ENCODE measurements around the gene HS6ST3. TPM values are rescaled to one million over a fixed set of nuclear protein-coding genes. Genes with fewer than 3 reads are reported as not detected.
A peak's percentile ranks its signal among the peaks of the same experiment; 100 is the strongest.

HS6ST3 gene
- total RNA-seq, 4 donors from 2014 or later: 0.16 to 0.27 TPM; not detected in 2

- Histone ChIP-seq H3K9me3 (no peaks in the 10 kb centered on the region), H3K27me3 (no peaks in the 10 kb centered on the region), H3K4me3 (no peak overlapping the region), H3K4me1 (no peaks in the 10 kb centered on the region), H3K27ac (no peak overlapping the region), H3K36me3 (no peaks in the 10 kb centered on the region)
- WGBS, 2 donors (ENCODE audit: low coverage in 1 of 2): 20 to 22% methylated on average over 4 of the region's 4 CpGs
- in situ Hi-C loops (cut with MboI; ENCODE audit: low pct_ligation_motif_present in 1 of 4, low pct_unique_long_range_greater_than_20kb in 1 of 4, low sequenced_read_pairs in 3 of 4): loop anchor here in 1 of 4 donors (25.0 kb wide), 1 partner anchor 780 kb away; no protein-coding TSS in a partner anchor
- no peak for TF ChIP-seq EP300 (IDR thresholded peaks at IDR 0.05; ENCODE audit: low read depth)
- TF ChIP-seq, protein P1, sequence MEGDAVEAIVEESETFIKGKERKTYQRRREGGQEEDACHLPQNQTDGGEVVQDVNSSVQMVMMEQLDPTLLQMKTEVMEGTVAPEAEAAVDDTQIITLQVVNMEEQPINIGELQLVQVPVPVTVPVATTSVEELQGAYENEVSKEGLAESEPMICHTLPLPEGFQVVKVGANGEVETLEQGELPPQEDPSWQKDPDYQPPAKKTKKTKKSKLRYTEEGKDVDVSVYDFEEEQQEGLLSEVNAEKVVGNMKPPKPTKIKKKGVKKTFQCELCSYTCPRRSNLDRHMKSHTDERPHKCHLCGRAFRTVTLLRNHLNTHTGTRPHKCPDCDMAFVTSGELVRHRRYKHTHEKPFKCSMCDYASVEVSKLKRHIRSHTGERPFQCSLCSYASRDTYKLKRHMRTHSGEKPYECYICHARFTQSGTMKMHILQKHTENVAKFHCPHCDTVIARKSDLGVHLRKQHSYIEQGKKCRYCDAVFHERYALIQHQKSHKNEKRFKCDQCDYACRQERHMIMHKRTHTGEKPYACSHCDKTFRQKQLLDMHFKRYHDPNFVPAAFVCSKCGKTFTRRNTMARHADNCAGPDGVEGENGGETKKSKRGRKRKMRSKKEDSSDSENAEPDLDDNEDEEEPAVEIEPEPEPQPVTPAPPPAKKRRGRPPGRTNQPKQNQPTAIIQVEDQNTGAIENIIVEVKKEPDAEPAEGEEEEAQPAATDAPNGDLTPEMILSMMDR (IDR thresholded peaks at IDR 0.05): peak in 4 of 5 experiments; percentile 23 to 47 (median 41)
- no peak for DNase-seq
- intact Hi-C loops (cut with DNase I; ENCODE audit: low total_unique reads): no loop called here
These were observed 727.5 kb downstream of the HS6ST3 start for GRCh38 chr13:96817336-96817941.

- intact Hi-C loops (cut with DNase I; ENCODE audit: low total_unique reads) (no loop called here), in situ Hi-C loops (cut with MboI; ENCODE audit: low pct_ligation_motif_present in 1 of 4, low pct_unique_long_range_greater_than_20kb in 1 of 4, low sequenced_read_pairs in 3 of 4) (loop anchor here in 1 of 4 donors (25.0 kb wide), 1 partner anchor 782 kb away; no protein-coding TSS in a partner anchor)
- 84 to 90% methylated on average over 5 of the region's 5 CpGs for WGBS, 2 donors (ENCODE audit: low coverage in 1 of 2)
These were observed 729.5 kb downstream of the HS6ST3 start for GRCh38 chr13:96819375-96819774.

GRCh38 chr13:96821381-96821780, 731.5 kb downstream of the HS6ST3 start:
- Histone ChIP-seq H3K4me3 (no peak overlapping the region), H3K4me1 (no peaks in the 10 kb centered on the region), H3K9me3 (no peaks in the 10 kb centered on the region), H3K27ac (no peak overlapping the region), H3K36me3 (no peaks in the 10 kb centered on the region), H3K27me3 (no peaks in the 10 kb centered on the region)
- intact Hi-C loops (cut with DNase I; ENCODE audit: low total_unique reads) (no loop called here), in situ Hi-C loops (cut with MboI; ENCODE audit: low pct_ligation_motif_present in 1 of 4, low pct_unique_long_range_greater_than_20kb in 1 of 4, low sequenced_read_pairs in 3 of 4) (loop anchor here in 2 of 4 donors (10.0 to 25.0 kb wide), 2 partner anchors 133 to 784 kb away; no protein-coding TSS in a partner anchor)
- WGBS, 2 donors (ENCODE audit: low coverage in 1 of 2): 46% methylated on average over 1 of the region's 1 CpG; no CpG with 5 or more reads in 1 of the 2 donors
- DNase-seq: no peak
- TF ChIP-seq, protein P1 (IDR thresholded peaks at IDR 0.05): no peak
- no peak for TF ChIP-seq EP300 (IDR thresholded peaks at IDR 0.05; ENCODE audit: low read depth)
- TF ChIP-seq POLR2AphosphoS5 (IDR thresholded peaks at IDR 0.05): no peak
- no peak for TF ChIP-seq POLR2A (IDR thresholded peaks at IDR 0.05)

More at GRCh38 chr13:96819375-96819774, 729.5 kb downstream of the HS6ST3 start:
- no peak overlapping the region for H3K4me3 ChIP-seq
- no peak overlapping the region for H3K27ac ChIP-seq
- H3K4me1 ChIP-seq: no peaks in the 10 kb centered on the region
- no peak for DNase-seq
- no peaks in the 10 kb centered on the region for H3K9me3 ChIP-seq
- H3K27me3 ChIP-seq: no peaks in the 10 kb centered on the region
- TF ChIP-seq POLR2AphosphoS5 (IDR thresholded peaks at IDR 0.05): no peak
- TF ChIP-seq POLR2A (IDR thresholded peaks at IDR 0.05): no peak
- TF ChIP-seq EP300 (IDR thresholded peaks at IDR 0.05; ENCODE audit: low read depth): no peak
- TF ChIP-seq, protein P1 (IDR thresholded peaks at IDR 0.05): no peak
- no peaks in the 10 kb centered on the region for H3K36me3 ChIP-seq

GRCh38 chr13:96821971-96822370, 732.1 kb downstream of the HS6ST3 start:
- in situ Hi-C loops (cut with MboI; ENCODE audit: low pct_ligation_motif_present in 1 of 4, low pct_unique_long_range_greater_than_20kb in 1 of 4, low sequenced_read_pairs in 3 of 4): loop anchor here in 2 of 4 donors (10.0 to 25.0 kb wide), 2 partner anchors 133 to 785 kb away; no protein-coding TSS in a partner anchor
- TF ChIP-seq EP300 (IDR thresholded peaks at IDR 0.05; ENCODE audit: low read depth) (no peak), POLR2A (IDR thresholded peaks at IDR 0.05) (no peak), POLR2AphosphoS5 (IDR thresholded peaks at IDR 0.05) (no peak)
- TF ChIP-seq, protein P1 (IDR thresholded peaks at IDR 0.05): no peak
- H3K4me1 ChIP-seq: no peaks in the 10 kb centered on the region
- intact Hi-C loops (cut with DNase I; ENCODE audit: low total_unique reads): no loop called here
- no peaks in the 10 kb centered on the region for H3K9me3 ChIP-seq
- no peak for DNase-seq
- H3K27ac ChIP-seq: no peak overlapping the region
- H3K27me3 ChIP-seq: no peaks in the 10 kb centered on the region
- no peaks in the 10 kb centered on the region for H3K36me3 ChIP-seq
- WGBS, 2 donors (ENCODE audit: low coverage in 1 of 2): 90% methylated on average over 3 to 9 of the region's 9 CpGs
- no peak overlapping the region for H3K4me3 ChIP-seq

All from transverse colon (tissue), 4 donors.